Measurements from ENCODE around the gene ZNF490. TPM values are rescaled to one million over a fixed set of nuclear protein-coding genes. Genes with fewer than 3 reads are reported as not detected.

The ZNF490 gene
- total RNA-seq, 2 experiments from 2014 or later = 6.2 to 7.1 TPM

DNA sequence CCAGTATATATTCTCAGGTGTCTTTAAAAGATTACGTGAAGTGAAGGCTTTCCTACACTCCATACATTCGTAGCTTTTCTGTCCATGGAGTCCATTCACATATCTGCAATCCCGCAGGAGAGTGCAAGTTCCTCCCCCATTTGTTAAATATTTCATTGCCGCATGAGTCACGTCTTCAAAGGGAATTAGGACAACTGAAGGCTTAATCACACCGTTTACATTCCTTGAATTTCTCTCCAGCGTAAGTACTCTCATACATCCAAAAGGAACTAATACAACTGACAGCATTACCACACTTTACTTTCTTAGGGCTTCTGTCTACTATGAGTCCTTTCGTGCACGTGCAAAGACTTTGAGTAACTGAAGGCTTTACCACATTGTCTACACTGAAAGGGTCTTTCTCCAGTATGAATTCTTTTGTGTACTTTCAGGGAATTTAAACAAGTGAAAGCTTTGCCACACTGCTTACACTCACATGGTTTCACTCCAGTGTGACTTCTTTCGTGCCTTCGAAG lies 30.4 kb downstream of the ZNF490 start:
- Mint-ChIP-seq H3K36me3 (ENCODE audit: low read depth) (peaks cover 60% of the 10 kb centered on the region), H3K4me3 (no peak overlapping the region), H3K27ac (no peak overlapping the region), H3K9me3 (peaks cover 6% of the 10 kb centered on the region), H3K27me3 (no peaks in the 10 kb centered on the region), H3K4me1 (ENCODE audit: low read depth) (peaks cover 5% of the 10 kb centered on the region)
- H3K27ac ChIP-seq (ENCODE audit: low read depth in 1 of 2, low read length in 2 of 2) = no peak overlapping the region
- H3K4me1 ChIP-seq (ENCODE audit: insufficient read depth, low read length) = no peaks in the 10 kb centered on the region
- POLR2A ChIA-PET = no interaction called here
- intact Hi-C loops (cut with DNase I, micrococcal nuclease) = no loop called here
- H3K4me3 ChIP-seq (ENCODE audit: low read length) = no peak overlapping the region
- CTCF ChIA-PET = no interaction called here
- ATAC-seq (ENCODE audit: poor library complexity) (no peak), DNase-seq (no peak)
- peaks cover 17 to 20% of the 10 kb centered on the region in 2 experiments for H3K9me3 ChIP-seq (ENCODE audit: control insufficient read depth in 1 of 2, insufficient read depth in 1 of 2, low read length in 2 of 2)
- no peak for TF ChIP-seq CTCF (IDR thresholded peaks at IDR 0.05)
- peaks cover 31% of the 10 kb centered on the region for H3K36me3 ChIP-seq (ENCODE audit: insufficient read depth, low read length)
- H3K27me3 ChIP-seq (ENCODE audit: control insufficient read depth in 1 of 2, insufficient read depth in 2 of 2, low read length in 2 of 2) = no peaks in the 10 kb centered on the region

GRCh38 chr19:12578641-12579040 lies 32.0 kb downstream of the ZNF490 start:
- Histone ChIP-seq H3K9me3 (ENCODE audit: control insufficient read depth in 1 of 2, insufficient read depth in 1 of 2, low read length in 2 of 2) (peaks cover 17 to 20% of the 10 kb centered on the region in 2 experiments), H3K27ac (ENCODE audit: low read depth in 1 of 2, low read length in 2 of 2) (no peak overlapping the region), H3K4me1 (ENCODE audit: insufficient read depth, low read length) (peaks cover 10% of the 10 kb centered on the region), H3K4me3 (ENCODE audit: low read length) (no peak overlapping the region), H3K27me3 (ENCODE audit: control insufficient read depth in 1 of 2, insufficient read depth in 2 of 2, low read length in 2 of 2) (no peaks in the 10 kb centered on the region), H3K36me3 (ENCODE audit: insufficient read depth, low read length) (peaks cover 31% of the 10 kb centered on the region)
- DNase-seq (no peak), ATAC-seq (ENCODE audit: poor library complexity) (no peak)
- Mint-ChIP-seq H3K9me3 (peaks cover 6% of the 10 kb centered on the region), H3K27me3 (no peaks in the 10 kb centered on the region), H3K27ac (no peak overlapping the region), H3K4me1 (ENCODE audit: low read depth) (peaks cover 14% of the 10 kb centered on the region), H3K4me3 (no peak overlapping the region), H3K36me3 (ENCODE audit: low read depth) (peaks cover 58% of the 10 kb centered on the region)
- POLR2A ChIA-PET = no interaction called here
- intact Hi-C loops (cut with DNase I, micrococcal nuclease) = no loop called here
- CTCF ChIA-PET = interaction anchor here (0.7 kb wide), 1 partner anchor 61 kb away, joined by 3 read pairs; no protein-coding TSS in a partner anchor
- no peak for TF ChIP-seq CTCF (IDR thresholded peaks at IDR 0.05)

GRCh38 chr19:12574036-12574435 lies 36.6 kb downstream of the ZNF490 start:
- no peak for TF ChIP-seq CTCF (IDR thresholded peaks at IDR 0.05)
- H3K27ac ChIP-seq (ENCODE audit: low read depth in 1 of 2, low read length in 2 of 2) = no peak overlapping the region
- no peaks in the 10 kb centered on the region for H3K27me3 ChIP-seq (ENCODE audit: control insufficient read depth in 1 of 2, insufficient read depth in 2 of 2, low read length in 2 of 2)
- peaks cover 16% of the 10 kb centered on the region for H3K36me3 Mint-ChIP-seq (ENCODE audit: low read depth)
- peak; percentile 51 for ATAC-seq (ENCODE audit: poor library complexity)
- peaks cover 10% of the 10 kb centered on the region for H3K4me1 ChIP-seq (ENCODE audit: insufficient read depth, low read length)
- DNase-seq = peak in 2 of 14 experiments; percentile 23 to 27
- no peak overlapping the region for H3K4me3 ChIP-seq (ENCODE audit: low read length)
- ChIA-PET CTCF (no interaction called here), POLR2A (interaction anchor here (1.5 kb wide), 1 partner anchor 40 kb away, joined by 4 read pairs; no protein-coding TSS in a partner anchor)
- no peaks in the 10 kb centered on the region for H3K36me3 ChIP-seq (ENCODE audit: insufficient read depth, low read length)
- no peaks in the 10 kb centered on the region for H3K9me3 Mint-ChIP-seq
- intact Hi-C loops (cut with DNase I, micrococcal nuclease) = no loop called here
- H3K27ac Mint-ChIP-seq = peak overlapping the region; percentile 46
- no peaks in the 10 kb centered on the region for H3K27me3 Mint-ChIP-seq
- peaks cover 0 to 4% of the 10 kb centered on the region in 2 experiments for H3K9me3 ChIP-seq (ENCODE audit: control insufficient read depth in 1 of 2, insufficient read depth in 1 of 2, low read length in 2 of 2)
- H3K4me1 Mint-ChIP-seq (ENCODE audit: low read depth) = peaks cover 14% of the 10 kb centered on the region
- no peak overlapping the region for H3K4me3 Mint-ChIP-seq

Measured in CD4-positive, alpha-beta T cell (primary cell).